ENCODE measurements around the gene ATP13A1. TPM values are rescaled to one million over a fixed set of nuclear protein-coding genes. Genes with fewer than 3 reads are reported as not detected.

Gene ATP13A1
- total RNA-seq, 1 experiment from 2014 or later, result 41.1 TPM

GRCh38 chr19:19661141-19661674 lies 2.3 kb downstream of the ATP13A1 start:
- no peak overlapping the region for H3K4me3 ChIP-seq

GRCh38 chr19:19659646-19660245 lies 3.7 kb downstream of the ATP13A1 start:
- H4K20me1 ChIP-seq (ENCODE audit: insufficient read depth), result peaks cover 28% of the 10 kb centered on the region
- peaks cover 16% of the 10 kb centered on the region; the same call in 1 of the 2 replicates for H3F3A ChIP-seq (ENCODE audit: insufficient read depth, low read depth)
- no peak for DNase-seq
- TF ChIP-seq CTCF (conservative IDR thresholded peaks at IDR 0.05) (no peak), EZH2 (IDR thresholded peaks at IDR 0.05; ENCODE audit: low read depth) (no peak)
- H3K79me2 ChIP-seq (ENCODE audit: low read depth), result peaks cover 39% of the 10 kb centered on the region
- H3K9me2 ChIP-seq (ENCODE audit: insufficient read depth), result no peaks in the 10 kb centered on the region
- no peaks in the 10 kb centered on the region for H3K27me3 ChIP-seq (ENCODE audit: insufficient read depth, low read depth)
- CTCF ChIA-PET, result no interaction called here
- intact Hi-C loops (cut with micrococcal nuclease; ENCODE audit: unreplicated experiment), result loop anchor here (5.0 kb wide), 1 partner anchor 73 kb away; the partner anchor contains the start of gene ZNF14
- no peak overlapping the region for H2AFZ ChIP-seq
- H3K4me2 ChIP-seq, result no peak overlapping the region
- no TSS peak for BruUV-seq (replicated peaks)
- no peaks in the 10 kb centered on the region for H3K9me3 ChIP-seq (ENCODE audit: insufficient read depth, low read depth)
- no peak overlapping the region for H3K4me3 ChIP-seq
- H3K27ac ChIP-seq, result no peak overlapping the region
- peaks cover 15% of the 10 kb centered on the region for H3K4me1 ChIP-seq (replicated peaks; ENCODE audit: insufficient read depth)
- H3K36me3 ChIP-seq (ENCODE audit: low read depth), result peaks cover 25% of the 10 kb centered on the region; the same call in 1 of the 2 replicates
- POLR2A ChIA-PET (ENCODE audit: unreplicated experiment), result no interaction called here

More at GRCh38 chr19:19661141-19661674, 2.3 kb downstream of the ATP13A1 start:
- peaks cover 39% of the 10 kb centered on the region for H3K79me2 ChIP-seq (ENCODE audit: low read depth)
- ChIA-PET CTCF (interaction anchor here (0.6 kb wide), 1 partner anchor 114 kb away, joined by 3 read pairs; no protein-coding TSS in a partner anchor), POLR2A (ENCODE audit: unreplicated experiment) (no interaction called here)
- H3K27ac ChIP-seq, result no peak overlapping the region
- no peaks in the 10 kb centered on the region for H3K27me3 ChIP-seq (ENCODE audit: insufficient read depth, low read depth)
- H2AFZ ChIP-seq, result no peak overlapping the region
- H3K36me3 ChIP-seq (ENCODE audit: low read depth), result peaks cover 23% of the 10 kb centered on the region; the same call in 1 of the 2 replicates
- H3F3A ChIP-seq (ENCODE audit: insufficient read depth, low read depth), result peaks cover 16% of the 10 kb centered on the region; the same call in 1 of the 2 replicates
- intact Hi-C loops (cut with micrococcal nuclease; ENCODE audit: unreplicated experiment), result loop anchor here (5.0 kb wide), 1 partner anchor 71 kb away; the partner anchor contains the start of gene ZNF14
- peaks cover 15% of the 10 kb centered on the region for H3K4me1 ChIP-seq (replicated peaks; ENCODE audit: insufficient read depth)
- no peak for TF ChIP-seq CTCF (conservative IDR thresholded peaks at IDR 0.05)
- TF ChIP-seq EZH2 (IDR thresholded peaks at IDR 0.05; ENCODE audit: low read depth), result no peak
- peaks cover 28% of the 10 kb centered on the region for H4K20me1 ChIP-seq (ENCODE audit: insufficient read depth)
- H3K9me3 ChIP-seq (ENCODE audit: insufficient read depth, low read depth), result no peaks in the 10 kb centered on the region
- no peaks in the 10 kb centered on the region for H3K9me2 ChIP-seq (ENCODE audit: insufficient read depth)
- DNase-seq, result no peak
- H3K4me2 ChIP-seq, result 0 out of 2 replicates have a peak overlapping the region, but pooled peaks have one; percentile 99
- no TSS peak for BruUV-seq (replicated peaks)

GRCh38 chr19:19657397-19657783 lies 6.1 kb downstream of the ATP13A1 start:
- H3K79me2 ChIP-seq (ENCODE audit: low read depth), result peaks cover 30% of the 10 kb centered on the region
- ChIA-PET CTCF (no interaction called here), POLR2A (ENCODE audit: unreplicated experiment) (no interaction called here)
- H2AFZ ChIP-seq, result no peak overlapping the region
- H3K4me2 ChIP-seq, result no peak overlapping the region
- no peak overlapping the region for H3K4me3 ChIP-seq
- intact Hi-C loops (cut with micrococcal nuclease; ENCODE audit: unreplicated experiment), result no loop called here
- H3K9me3 ChIP-seq (ENCODE audit: insufficient read depth, low read depth), result no peaks in the 10 kb centered on the region
- TF ChIP-seq CTCF (conservative IDR thresholded peaks at IDR 0.05) (no peak), EZH2 (IDR thresholded peaks at IDR 0.05; ENCODE audit: low read depth) (no peak)
- DNase-seq, result no peak
- BruUV-seq (replicated peaks), result no TSS peak
- peaks cover 8% of the 10 kb centered on the region; the same call in 1 of the 2 replicates for H3F3A ChIP-seq (ENCODE audit: insufficient read depth, low read depth)
- H3K9me2 ChIP-seq (ENCODE audit: insufficient read depth), result no peaks in the 10 kb centered on the region
- H4K20me1 ChIP-seq (ENCODE audit: insufficient read depth), result peaks cover 23% of the 10 kb centered on the region
- peaks cover 9% of the 10 kb centered on the region for H3K4me1 ChIP-seq (replicated peaks; ENCODE audit: insufficient read depth)
- no peaks in the 10 kb centered on the region for H3K27me3 ChIP-seq (ENCODE audit: insufficient read depth, low read depth)
- no peak overlapping the region for H3K27ac ChIP-seq
- H3K36me3 ChIP-seq (ENCODE audit: low read depth), result peaks cover 25% of the 10 kb centered on the region; the same call in 1 of the 2 replicates
